Measurements from ENCODE around the gene SERAC1. TPM values are rescaled to one million over a fixed set of nuclear protein-coding genes. Genes with fewer than 3 reads are reported as not detected.

Gene SERAC1
- total RNA-seq, 3 donors from 2014 or later = 1.8 to 2.5 (median 2.3) TPM

Other genes with a start within 250 kb of the SERAC1 start
- 10 to 100 TPM; 22.9 to 27.8 (median 24.2) TPM for gene SYNJ2, start 186.4 kb downstream of the SERAC1 start, total RNA-seq
- 10 to 100 TPM; 22.2 to 25.3 (median 24.4) TPM for gene GTF2H5, start 88 bp upstream of the SERAC1 start, total RNA-seq
- gene TULP4, start 144.2 kb upstream of the SERAC1 start, total RNA-seq = 10 to 100 TPM; 23.4 to 24.8 (median 23.9) TPM